A549 (cell line): ENCODE results near the gene FAM228A.

ENCODE experiments used
- CTCF ChIP-seq: fragments of >200 bp; sonication (Bioruptor Twin); formaldehyde crosslinking; IDR thresholded peaks from 3 replicates; pipeline ENCODE4 v1.5.1; 2016
- EP300 ChIP-seq, 2 experiments: fragments of >200 bp; sonication (Bioruptor Twin); formaldehyde crosslinking; IDR thresholded peaks; 2 replicates in 1 of 2; 3 replicates in 1 of 2; pipeline ENCODE4 v1.6.1; 2016 to 2017
- JUN ChIP-seq, 2 experiments: fragments of >200 bp; sonication (Bioruptor Twin); formaldehyde crosslinking; IDR thresholded peaks; 2 replicates in 1 of 2; 3 replicates in 1 of 2; pipeline ENCODE4 v1.6.1; 2016 to 2017
- PHF8 ChIP-seq: fragments of 200-600 bp; sonication (generic); IDR thresholded peaks from 2 replicates; pipeline ENCODE4 v1.6.1; 2016; ENCODE audit warnings: low read depth, mild to moderate bottlenecking, antibody characterized with exemption, moderate library complexity, borderline replicate concordance
- RAD21 ChIP-seq, 2 experiments: fragments of >200 bp in 1 of 2; sonication (Bioruptor Twin) in 1 of 2; formaldehyde crosslinking in 1 of 2; IDR thresholded peaks in 1 of 2; conservative IDR thresholded peaks in 1 of 2; 2 replicates in 1 of 2; 3 replicates in 1 of 2; pipeline ENCODE4 v1.6.1; 2012 to 2018; ENCODE audit warnings: inconsistent platforms in 1 of 2
- REST ChIP-seq: fragments of 200-600 bp; sonication (generic); IDR thresholded peaks from 2 replicates; pipeline ENCODE4 v1.6.1; 2016; ENCODE audit warnings: antibody characterized with exemption, mild to moderate bottlenecking, moderate library complexity
- RNF2 ChIP-seq: fragments of 200-600 bp; sonication (generic); IDR thresholded peaks from 2 replicates; pipeline ENCODE4 v1.6.1; 2016; ENCODE audit warnings: low read depth, mild to moderate bottlenecking, antibody characterized with exemption, moderate library complexity, borderline replicate concordance
- USF2 ChIP-seq: fragments of 450-650 bp; IDR thresholded peaks from 2 replicates; pipeline ENCODE4 v1.6.1; 2014; ENCODE audit warnings: antibody characterized with exemption

DNA sequence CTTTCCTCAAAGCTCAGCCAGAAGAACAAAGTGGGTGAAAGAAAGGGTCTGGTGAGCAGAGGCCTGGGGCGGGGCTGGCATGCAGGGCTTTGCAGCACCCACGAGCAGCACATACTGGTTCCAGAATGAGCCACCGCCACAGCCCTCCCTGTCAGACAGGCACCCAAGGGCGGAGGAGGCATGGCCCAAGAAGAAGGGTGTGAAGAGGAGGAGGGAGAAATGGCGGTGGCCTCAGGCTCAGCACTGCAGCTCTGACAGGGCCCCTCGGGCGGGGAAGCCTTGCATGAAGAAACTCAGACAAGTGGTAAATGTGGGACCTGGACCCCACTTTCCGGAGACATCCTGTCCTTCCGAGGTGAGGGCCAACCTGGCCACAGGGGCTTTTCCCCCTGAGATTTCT, 15.7 kb downstream of the FAM228A start:
- TF ChIP-seq JUN (IDR thresholded peaks at IDR 0.05): no peak
- no peak for TF ChIP-seq CTCF
- no peak for TF ChIP-seq EP300 (IDR thresholded peaks at IDR 0.05)
- no peak for TF ChIP-seq USF2
- TF ChIP-seq REST: no peak
- no peak for TF ChIP-seq RAD21 (conservative IDR thresholded peaks at IDR 0.05 in 1 of 2, IDR thresholded peaks at IDR 0.05 in 1 of 2)
- no peak for TF ChIP-seq RNF2
- TF ChIP-seq PHF8: no peak
